ENCODE data around the gene CHMP3.
"Not testable (repeated sequence)": the region's sequence is repeated elsewhere in the genome, so short reads cannot be mapped to it uniquely, and the experiment has no call there.

Gene CHMP3

DNA sequence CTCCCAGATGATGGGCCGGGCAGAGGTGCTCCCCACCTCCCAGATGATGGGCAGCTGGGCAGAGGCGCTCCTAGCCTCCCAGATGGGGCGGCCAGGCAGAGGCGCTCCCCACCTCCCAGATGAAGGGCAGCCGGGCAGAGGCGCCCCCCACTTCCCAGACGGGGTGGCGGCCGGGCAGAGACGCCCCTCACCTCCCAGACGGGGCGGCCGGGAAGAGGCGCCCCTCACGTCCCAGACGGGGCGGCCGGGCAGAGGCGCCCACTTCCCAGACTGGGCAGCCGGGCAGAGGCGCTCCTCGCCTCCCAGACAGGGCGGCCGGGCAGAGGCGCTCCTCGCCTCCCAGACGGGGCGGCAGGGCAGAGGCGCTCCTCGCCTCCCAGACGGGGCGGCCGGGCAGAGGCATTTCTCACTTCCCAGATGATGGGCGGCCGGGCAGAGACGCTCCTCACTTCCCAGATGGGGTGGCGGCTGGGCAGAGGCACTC is 14.3 kb downstream of the CHMP3 start:
- DNase-seq = not testable (repeated sequence)

DNA sequence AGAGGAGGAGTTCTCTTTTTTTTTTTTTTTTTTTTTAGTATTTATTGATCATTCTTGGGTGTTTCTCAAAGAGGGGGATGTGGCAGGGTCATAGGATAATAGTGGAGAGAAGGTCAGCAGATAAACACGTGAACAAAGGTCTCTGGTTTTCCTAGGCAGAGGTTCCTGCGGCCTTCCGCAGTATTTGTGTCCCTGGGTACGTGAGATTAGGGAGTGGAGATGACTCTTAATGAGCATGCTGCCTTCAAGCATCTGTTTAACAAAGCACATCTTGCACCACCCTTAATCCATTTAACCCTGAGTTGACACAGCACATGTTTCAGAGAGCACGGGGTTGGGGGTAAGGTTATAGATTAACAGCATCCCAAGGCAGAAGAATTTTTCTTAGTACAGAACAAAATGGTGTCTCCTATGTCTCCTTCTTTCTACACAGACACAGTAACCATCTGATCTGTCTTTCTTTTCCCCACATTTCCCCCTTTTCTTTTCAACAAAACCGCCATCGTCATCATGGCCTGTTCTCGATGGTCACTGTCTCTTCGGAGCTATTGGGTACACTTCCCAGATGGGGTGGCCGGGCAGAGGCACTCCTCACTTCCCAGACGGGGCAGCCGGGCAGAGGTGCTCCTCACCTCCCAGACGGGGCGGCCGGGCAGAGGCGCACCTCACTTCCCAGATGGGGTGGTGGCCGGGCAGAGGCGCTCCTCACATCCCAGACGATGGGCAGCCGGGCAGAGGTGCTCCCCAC is 14.9 kb downstream of the CHMP3 start:
- DNase-seq = not testable (repeated sequence)

DNA sequence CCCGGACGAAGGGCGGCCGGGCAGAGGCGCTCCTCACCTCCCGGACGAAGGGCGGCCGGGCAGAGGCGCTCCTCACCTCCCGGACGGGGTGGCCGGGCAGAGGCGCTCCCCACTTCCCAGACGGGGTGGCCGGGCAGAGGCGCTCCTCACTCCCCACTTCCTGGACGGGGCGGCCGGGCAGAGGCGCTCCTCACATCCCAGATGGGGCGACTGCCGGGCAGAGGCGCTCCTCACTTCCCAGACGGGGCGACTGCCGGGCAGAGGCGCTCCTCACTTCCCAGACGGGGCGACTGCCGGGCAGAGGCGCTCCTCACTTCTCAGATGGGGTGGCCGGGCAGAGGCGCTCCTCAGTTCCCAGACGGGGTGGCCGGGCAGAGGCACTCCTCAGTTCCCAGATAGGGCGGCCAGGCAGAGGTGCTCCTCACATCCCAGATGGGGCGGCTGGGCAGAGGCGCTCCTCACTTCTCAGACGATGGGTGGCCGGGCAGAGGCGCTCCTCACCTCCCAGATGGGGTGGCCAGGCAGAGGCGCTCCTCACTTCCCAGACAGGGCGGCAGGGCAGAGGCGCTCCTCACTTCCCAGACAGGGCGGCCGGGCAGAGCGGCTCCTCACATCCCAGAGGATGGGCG is 17.8 kb downstream of the CHMP3 start:
- not testable (repeated sequence) for DNase-seq

DNA sequence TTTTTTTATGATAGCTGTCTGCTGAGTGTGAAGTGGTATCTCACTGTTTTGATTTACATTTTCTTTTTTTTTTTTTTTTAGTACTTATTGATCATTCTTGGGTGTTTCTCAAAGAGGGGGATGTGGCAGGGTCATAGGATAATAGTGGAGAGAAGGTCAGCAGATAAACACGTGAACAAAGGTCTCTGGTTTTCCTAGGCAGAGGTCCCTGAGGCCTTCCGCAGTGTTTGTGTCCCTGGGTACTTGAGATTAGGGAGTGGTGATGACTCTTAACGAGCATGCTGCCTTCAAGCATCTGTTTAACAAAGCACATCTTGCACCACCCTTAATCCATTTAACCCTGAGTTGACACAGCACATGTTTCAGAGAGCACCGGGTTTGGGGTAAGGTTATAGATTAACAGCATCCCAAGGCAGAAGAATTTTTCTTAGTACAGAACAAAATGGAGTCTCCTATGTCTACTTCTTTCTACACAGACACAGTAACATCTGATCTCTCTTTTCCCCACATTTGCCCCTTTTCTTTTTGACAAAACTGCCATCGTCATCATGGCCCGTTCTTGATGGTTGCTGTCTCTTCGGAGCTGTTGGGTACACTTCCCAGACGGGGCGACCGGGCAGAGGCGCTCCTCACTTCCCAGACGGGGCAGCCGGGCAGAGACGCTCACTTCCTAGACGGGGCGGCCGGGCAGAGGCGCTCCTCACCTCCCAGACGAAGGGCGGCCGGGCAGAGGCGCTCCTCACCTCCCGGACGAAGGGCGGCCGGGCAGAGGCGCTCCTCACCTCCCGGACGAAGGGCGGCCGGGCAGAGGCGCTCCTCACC is 18.8 kb downstream of the CHMP3 start:
- DNase-seq = not testable (repeated sequence)

DNA sequence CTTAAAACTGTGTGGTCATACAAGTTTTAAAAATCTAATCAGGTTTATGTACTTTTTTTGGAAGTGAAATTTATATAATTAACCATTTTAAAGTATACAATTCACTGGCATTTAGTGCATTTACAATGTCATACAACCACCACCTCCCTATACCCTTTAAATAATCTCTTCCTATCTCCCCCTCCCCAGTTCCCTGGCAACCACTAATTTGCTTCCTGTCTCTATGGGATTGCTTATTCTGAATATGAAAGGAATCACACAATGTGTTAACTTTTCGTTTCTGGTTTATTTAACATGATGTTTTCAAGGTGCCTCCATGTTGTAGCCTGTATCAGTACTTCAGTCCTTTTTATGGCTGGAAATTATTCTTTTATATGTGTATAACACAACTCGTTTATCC is 19.4 kb downstream of the CHMP3 start:
- DNase-seq = no peak

DNA sequence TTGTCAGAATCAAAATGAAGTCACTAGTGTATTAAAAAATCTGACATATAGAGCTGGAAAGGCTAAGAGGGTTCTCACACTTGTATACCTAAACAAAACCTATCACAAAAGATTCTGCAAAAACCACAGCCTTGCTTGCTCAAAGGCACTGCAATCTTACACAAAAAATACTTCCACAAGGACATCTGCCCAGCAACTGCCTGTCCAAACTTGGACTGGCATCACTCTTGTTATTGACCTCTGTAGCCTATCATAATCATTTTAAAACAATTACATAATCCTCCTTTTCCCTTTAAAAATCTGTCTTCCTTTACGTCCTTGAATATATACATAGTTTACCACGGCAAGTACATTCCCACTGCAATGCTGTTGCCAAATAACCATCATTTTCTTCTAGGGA is 19.9 kb downstream of the CHMP3 start:
- no peak for DNase-seq

DNA sequence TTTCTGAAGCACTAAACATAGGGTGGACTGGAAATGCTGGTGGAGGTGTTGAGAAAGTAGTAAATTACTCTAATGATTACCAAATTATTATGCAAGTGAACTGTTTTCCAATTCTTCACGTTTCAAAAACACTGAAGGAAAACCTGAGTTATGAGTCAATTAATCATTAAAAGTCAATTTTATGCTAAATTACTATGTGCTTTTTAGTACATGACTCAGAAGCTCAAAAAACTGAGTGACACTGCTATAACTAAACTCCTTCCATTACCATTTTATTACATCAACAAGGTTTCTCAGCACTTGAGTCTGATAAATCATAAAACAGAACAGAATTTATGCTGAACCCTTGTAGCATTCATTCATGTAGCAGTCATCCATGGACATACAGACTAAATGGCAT is 20.4 kb downstream of the CHMP3 start:
- no peak for DNase-seq

DNA sequence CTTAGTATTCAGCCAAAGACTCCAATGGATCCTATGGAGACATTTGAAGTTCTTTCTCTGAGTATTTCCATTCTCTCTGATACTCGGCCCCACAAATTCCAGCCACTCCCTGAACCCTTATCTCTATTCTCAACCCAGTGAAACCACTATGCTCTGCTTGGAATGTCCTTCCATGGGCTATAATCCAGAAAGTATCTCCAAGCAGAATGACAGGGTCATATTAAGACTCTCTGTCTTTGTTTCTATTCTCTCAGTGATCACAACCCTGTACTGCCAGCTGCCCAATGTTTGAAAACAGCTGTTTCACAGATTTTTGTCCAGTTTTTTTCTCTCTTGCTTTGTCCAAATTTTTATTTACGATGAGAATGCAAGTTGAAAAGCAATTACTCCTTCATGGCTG is 21.9 kb downstream of the CHMP3 start:
- DNase-seq = no peak

DNA sequence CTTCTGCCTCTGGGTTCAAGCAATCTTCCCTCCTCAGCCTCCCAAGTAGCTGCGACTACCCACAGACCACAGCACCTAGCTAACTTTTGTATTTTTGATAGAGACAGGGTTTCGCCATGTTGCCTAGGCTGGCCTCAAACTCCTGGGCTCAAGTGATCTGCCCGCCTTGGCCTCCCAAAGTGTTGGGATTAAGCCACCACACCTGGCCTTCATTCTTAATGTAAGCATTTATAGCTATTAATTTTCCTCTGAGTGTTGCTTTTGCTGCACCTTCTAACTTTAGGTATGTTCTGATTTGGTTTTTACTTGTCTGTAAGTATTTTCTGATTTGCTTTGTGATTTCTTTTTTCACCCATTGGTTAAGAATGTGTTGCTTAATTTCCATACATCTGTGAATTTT is 29.7 kb downstream of the CHMP3 start:
- DNase-seq = no peak

DNA sequence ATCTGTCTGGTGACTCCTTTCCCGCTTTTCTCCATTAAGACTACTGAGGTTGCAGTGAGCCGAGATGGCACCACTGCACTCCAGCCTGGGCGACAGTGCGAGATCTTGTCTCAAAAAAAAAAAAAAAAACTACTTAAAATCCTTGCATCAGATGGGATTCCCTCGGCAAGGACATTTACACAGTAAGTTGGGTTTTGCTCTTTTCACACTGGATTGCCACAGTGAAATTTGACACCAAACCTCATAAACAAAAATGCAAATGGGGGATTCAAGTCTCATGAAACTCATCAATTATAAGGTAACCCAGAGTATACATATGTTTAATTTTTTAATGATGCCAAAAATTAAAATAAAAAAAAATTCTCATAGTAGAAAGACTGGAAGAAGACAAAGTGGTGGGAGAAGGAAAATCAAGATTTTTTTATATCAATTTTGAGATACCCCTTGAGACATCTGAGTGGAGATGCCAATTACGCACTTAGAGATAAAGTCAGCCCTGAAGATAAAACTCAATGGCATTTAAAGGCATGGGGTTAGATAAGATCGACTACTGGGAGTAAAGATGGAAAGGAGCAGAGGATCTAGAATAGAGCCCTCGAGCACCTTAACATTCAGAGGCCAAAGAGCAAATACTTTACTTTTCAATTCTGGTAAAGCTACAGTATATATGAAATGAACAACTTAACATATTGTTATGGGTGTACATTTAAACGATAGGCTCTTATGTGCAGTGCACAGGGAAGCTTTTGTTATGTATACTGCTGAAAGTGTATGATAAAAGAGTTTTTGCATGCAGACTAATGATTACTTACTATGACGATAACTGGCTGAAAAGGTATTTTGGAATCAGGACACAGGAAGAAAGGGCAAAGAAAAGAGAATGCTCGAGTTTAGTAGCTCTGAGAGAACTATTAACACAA is 37.6 kb downstream of the CHMP3 start:
- no peak for DNase-seq

DNA sequence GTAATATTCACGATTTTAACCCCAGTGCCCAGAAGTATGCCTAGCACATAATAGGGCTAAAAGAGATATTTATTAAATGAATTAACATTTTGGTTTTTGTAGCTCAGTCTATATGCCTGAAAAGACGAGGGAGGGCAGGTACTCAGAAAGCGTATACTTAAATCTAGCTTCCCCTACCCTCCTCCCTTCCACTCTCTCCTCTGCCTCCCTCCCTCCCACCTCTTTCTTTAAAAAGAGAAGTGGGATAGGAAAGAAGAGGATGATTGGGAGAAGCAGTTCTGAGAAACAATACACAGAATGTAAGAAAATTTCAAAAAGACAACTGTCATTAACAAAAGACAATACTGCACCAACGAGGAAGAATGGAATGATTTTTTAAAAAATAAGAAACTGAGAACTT is 39.8 kb downstream of the CHMP3 start:
- DNase-seq = no peak

DNA sequence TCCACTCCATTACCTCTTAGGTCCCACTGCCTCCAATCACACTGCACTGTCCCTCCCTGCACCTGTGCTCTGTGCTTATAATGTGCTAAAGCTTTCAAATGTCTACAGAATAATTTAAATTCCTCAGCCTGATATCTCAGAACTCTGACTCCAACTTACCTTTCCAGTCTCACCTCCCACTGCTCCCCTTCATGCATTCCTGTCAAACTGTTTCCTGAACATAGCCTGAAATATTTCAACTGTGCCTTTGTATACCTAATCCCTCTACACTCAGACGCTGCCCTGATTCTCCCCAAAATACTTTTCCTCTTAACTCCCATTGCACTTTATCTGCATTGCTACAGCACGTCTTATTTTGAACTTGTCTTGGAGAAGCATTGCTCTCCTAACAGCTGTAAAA is 40.5 kb downstream of the CHMP3 start:
- DNase-seq = no peak

DNA sequence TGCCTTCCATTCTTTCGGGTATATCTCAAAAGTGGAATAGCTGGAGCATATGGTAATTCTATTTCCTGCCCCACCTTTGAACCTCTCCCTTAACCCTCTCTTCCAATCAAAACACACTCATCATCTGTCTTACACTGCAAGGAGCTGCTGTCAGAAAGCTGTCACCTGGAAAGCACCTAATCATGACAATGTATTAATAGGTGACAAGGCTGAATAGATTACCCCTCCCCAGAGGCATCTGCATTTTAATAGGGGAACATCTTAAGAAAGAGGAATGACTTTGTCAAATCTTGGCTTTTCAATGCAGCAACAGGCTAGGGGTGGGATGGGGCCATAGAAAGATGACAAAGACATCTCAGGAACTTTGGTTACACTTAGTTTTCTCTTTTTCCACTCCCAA is 41.3 kb downstream of the CHMP3 start:
- DNase-seq = no peak

DNA sequence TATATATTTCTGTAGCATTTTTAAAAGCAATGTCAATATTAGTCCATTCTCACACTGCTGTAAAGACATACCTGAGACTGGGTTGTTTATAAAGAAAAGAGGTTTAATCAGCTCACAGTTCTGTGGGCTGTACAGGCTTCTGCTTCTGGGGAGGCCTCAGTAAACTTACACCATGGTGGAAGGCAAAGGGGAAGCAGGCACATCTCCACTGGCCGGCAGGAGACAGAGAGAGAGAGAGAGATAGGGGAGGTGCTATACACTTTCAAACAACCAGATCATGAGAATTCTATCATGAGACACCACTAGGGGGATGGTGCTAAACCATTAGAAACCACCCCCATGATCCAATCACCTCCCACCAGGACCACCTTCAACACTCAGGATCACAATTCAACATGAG is 43.1 kb downstream of the CHMP3 start:
- no peak for DNase-seq

DNA sequence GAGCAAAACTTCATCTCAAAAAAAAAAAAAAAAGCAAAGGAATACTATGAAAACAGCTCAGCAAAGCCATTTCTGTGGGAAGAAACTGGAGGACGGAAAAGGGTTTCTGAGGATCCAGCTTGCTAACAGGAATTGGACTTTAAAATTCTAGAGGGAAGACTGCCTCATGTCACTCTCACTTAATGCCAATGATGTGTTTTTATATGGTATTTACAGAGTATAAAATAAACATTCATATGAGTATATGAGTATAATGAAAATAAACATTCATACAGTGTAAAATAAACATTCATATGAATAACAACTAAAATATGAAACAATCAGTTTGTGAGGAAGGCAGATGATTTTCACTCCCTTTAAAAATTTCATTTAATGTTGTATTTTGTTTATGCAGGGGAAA is 43.9 kb downstream of the CHMP3 start:
- peak; percentile 30 for DNase-seq

DNA sequence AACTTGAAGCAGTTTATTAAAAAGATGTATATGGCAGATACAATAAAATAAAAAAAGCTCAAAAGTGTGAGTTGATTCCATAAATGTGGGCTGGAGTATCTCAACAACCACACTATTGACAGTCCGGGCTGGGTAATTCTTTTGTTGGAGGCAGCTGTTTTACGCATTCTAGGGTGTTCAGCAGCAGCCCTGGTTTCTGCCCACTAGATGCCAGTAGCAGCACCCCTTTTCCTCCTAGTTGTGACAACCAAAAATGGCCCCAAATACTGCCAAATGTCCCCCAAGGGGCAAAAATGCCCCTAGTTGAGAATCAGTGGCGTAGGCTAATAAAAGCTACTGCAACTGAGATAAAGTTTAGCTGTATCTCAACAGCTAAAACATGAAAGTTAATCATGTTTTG is 44.8 kb downstream of the CHMP3 start:
- DNase-seq = peak; percentile 18

DNA sequence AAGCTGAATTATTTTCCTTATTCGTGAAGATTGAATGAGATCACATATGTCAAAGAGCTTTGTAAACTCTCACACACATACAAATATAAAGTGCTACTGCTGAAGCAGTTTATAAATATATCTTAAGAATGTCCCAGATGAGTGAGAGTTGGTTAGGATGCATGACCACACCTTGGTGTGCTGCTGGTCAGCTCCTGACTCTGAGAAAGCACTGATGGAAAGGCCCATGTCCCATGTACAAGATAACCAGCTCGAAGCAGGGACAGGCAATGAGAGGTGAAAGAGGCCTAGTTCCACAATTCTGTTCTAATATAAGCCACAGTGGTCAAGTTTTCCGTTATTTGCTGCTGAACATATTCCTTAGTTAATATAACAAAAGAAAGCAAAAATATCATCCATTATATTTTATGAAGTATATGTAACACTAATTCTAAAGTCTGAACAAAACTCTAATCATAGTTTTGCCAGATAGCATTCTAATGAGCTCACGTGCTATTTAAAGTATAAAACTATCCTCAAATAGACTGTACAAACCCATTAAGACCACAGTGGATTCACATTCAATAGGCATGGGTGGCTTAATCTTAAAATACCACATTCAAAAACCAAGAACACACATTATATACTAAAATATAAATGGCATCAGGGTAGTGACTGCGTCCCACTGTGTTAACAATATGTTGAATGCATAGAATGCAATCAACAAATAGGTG is 49.1 kb downstream of the CHMP3 start:
- DNase-seq = no peak

DNA sequence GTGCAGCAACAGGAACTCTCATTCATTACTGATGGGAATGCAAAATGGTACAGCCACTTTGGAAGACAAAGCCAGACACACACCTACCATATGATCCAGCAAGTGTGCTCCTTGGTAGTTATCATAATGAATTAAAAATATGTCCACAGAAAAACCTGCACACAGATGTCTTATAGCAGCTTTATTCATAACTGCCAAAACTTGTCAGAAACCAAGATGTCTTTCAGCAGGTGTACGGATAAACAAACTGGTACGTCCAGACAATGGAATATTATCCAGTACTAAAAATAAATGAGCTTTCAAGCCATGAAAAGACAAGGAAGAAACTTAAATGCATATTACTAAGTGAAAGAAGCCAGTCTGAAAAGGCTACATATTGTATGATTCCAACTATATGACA is 50.4 kb downstream of the CHMP3 start:
- no peak for DNase-seq

DNA sequence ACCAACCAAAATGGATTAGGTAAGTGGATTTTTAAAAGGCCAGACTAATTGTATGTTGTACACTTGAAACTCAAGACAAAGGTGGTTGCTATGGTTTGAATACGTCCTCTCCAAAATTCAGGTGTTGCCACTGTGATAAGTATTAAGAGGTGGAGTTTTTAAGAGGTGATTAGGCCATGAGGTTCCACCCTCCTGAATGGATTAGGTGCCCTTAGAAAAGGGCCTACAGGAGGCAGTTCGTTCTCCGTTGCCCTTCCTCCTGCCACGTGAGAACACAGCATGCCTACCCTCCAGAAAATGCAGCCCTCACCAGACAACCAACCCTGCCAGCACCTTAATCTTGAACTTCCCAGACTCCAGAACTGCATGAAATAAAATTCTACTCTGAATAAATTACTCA is 51.2 kb downstream of the CHMP3 start:
- DNase-seq = no peak

DNA sequence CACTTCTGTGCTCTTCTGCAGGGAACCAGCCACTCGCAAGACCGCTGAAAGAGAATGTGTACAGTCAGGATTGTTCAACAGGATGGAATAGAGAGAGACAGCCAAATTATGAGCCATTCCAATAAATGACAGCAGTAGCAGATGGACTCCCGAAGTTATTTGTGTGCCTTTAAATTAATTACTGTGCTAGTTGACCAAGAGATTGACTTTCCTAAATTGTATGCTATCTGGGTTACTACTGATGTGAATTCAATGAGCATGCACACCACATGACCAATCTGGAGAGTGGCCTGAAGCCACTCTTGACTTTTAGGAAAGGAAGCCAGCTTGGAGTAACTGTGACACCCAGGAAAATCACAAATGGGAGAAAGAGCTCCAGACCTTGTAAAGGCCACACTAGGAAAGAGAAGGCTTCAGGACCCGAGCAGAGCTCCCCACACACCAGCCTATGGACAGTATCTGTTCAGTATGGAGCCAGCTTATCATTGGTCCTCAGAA is 52.8 kb downstream of the CHMP3 start:
- no peak for DNase-seq

DNA sequence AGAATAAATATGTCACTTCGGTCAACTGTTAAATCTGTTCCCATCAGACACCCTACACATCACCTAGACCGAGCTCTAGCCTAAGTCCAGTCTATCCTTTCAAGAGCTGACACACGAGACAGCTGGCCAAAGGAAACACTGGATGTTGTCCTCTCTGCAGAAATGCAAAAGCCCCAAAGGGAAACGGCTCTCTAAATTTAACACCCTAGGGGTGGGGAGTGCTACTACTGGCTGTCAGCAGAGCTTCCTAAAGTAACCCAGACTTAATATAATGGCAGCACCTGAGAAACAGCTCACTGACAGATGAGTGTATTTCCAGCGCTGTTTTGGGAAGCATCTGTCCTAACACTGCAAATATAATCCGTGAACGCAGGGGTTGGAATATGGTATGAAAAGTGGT is 55.6 kb downstream of the CHMP3 start:
- no peak for DNase-seq
